Fibroblast of the aortic adventitia (primary cell): ENCODE data around the gene GAREM1. TPM values are rescaled to one million over a fixed set of nuclear protein-coding genes. Genes with fewer than 3 reads are reported as not detected.

ENCODE experiments used
- DNase-seq: peaks from one replicate; pipeline ENCODE4 v3.0.0-alpha.2; 2010; ENCODE audit warnings: low read depth
- H3K4me3 ChIP-seq: 2 replicates; pipeline ENCODE4 v1.5.1; 2011; ENCODE audit warnings: low read depth, mild to moderate bottlenecking, control low read depth, low read length, moderate library complexity
- total RNA-seq: library from RNA; depleted of rRNA; stranded (reverse); fragments of >200 nt; gene quantifications from 2 replicates; pipeline ENCODE4 v1.2.3, GENCODE V29; 2012; ENCODE audit warnings: low replicate concordance
- TF ChIP-seq, protein P1 (sequence below): IDR thresholded peaks from 2 replicates; pipeline ENCODE4 v1.5.1; 2011; ENCODE audit warnings: mild to moderate bottlenecking, low read length, control low read depth, inconsistent platforms; ENCODE audit not compliant: insufficient read depth

Gene GAREM1
- total RNA-seq, 1 donor: 5.5 TPM

DNA sequence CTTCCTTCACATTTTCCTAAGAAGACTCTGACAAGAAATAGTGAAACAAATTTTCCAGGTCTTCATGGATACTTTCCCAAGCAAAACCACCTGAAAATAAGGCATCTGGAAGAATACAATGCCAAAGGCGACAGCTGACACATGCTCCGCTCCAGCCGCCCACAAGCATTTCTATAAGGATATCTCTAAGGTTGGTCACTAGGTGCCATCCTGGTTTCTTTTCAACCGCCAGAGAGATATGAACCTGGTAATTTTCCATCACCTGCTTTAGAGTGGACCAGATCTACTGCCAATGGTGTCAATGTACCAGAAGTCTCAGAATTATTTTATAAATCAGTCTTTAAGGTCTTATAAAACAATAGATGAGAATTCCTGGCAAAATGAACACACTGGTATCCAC, 97.2 kb downstream of the GAREM1 start:
- no peak overlapping the region for H3K4me3 ChIP-seq
- TF ChIP-seq, protein P1, sequence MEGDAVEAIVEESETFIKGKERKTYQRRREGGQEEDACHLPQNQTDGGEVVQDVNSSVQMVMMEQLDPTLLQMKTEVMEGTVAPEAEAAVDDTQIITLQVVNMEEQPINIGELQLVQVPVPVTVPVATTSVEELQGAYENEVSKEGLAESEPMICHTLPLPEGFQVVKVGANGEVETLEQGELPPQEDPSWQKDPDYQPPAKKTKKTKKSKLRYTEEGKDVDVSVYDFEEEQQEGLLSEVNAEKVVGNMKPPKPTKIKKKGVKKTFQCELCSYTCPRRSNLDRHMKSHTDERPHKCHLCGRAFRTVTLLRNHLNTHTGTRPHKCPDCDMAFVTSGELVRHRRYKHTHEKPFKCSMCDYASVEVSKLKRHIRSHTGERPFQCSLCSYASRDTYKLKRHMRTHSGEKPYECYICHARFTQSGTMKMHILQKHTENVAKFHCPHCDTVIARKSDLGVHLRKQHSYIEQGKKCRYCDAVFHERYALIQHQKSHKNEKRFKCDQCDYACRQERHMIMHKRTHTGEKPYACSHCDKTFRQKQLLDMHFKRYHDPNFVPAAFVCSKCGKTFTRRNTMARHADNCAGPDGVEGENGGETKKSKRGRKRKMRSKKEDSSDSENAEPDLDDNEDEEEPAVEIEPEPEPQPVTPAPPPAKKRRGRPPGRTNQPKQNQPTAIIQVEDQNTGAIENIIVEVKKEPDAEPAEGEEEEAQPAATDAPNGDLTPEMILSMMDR: no peak
- no peak for DNase-seq

DNA sequence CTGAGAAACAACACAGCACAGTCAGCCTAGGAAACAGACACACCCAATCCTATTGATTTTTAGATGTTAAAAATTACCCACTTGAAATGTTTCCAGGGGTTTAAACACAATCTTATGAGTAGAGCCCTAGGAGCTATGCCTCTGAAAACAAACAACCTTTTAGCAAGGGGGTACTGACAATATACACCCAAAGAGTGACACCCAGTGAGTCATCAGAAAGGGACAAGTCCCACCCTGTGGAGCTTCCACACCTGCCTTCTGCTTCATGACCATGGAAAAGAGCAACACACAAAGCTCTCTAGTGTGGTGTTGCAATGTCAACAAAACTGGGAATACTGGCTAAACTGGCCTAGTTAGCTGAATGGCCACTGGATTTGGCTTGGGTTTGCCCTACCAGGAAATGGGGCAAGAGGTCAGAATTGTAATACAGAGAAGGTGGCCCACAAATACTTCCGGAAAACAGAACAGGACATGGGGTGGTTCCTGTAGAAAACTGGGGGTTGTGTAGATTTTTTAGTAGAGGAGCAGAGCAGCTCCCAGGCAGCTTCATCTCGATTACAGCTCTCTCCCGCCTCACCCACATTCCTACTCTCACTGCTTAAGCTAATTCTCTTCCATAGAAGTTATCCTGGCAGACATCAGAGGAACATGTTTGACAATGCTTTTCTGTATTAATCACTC, 98.2 kb downstream of the GAREM1 start:
- H3K4me3 ChIP-seq: no peak overlapping the region
- peak; percentile 22 for DNase-seq
- TF ChIP-seq, protein P1: no peak

GRCh38 chr18:32372047-32372380, 98.7 kb downstream of the GAREM1 start:
- TF ChIP-seq, protein P1: no peak

GRCh38 chr18:32371384-32371783, 99.3 kb downstream of the GAREM1 start:
- TF ChIP-seq, protein P1: no peak

More at GRCh38 chr18:32372047-32372380, 98.7 kb downstream of the GAREM1 start:
- no peak for DNase-seq
- H3K4me3 ChIP-seq: no peak overlapping the region

DNA sequence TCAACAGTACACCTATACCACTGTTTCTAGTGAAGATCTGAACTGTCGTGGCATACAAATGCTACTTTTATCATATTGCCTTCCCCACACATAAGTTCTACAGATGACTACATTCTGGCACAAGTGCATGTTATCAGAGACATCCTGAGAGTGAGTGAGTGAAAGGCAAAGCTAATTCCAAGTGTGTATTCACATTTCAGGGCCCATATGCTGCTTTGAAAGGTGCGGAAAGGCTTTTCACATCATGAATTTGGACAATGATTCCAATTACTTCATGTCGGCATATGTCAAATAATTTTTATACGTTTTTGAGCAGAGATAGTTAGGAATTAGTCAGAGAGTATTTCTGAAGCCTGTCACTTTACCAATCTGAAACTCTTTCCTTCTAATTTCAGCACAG, 101.7 kb downstream of the GAREM1 start:
- TF ChIP-seq, protein P1: no peak

More at GRCh38 chr18:32371384-32371783, 99.3 kb downstream of the GAREM1 start:
- no peak for DNase-seq
- H3K4me3 ChIP-seq: no peak overlapping the region

DNA sequence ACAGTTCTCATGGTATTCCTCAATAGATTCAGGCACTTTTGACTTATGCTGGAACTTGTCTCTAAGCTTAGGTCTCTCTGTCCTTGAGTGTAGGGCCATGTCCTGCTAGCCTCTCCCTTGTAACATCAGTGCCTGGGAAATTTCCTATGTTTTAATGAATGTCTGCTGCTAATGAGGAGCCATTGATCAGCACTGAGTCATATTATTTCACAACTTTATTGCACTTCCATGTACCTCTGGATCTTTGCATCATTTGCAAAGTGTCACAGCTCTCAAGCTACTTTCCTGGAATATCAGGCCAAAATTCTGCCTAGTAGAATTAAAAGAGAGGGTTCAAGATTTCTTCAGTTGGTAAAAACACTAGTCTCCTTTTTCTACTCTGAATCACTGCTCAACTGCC, 102.5 kb downstream of the GAREM1 start:
- H3K4me3 ChIP-seq: no peak overlapping the region
- DNase-seq: no peak
- TF ChIP-seq, protein P1: no peak

More for the DNA sequence above, 101.7 kb downstream of the GAREM1 start:
- no peak overlapping the region for H3K4me3 ChIP-seq
- DNase-seq: no peak
